ENCODE measurements around the gene ST3GAL4.
"Not testable (repeated sequence)": the region's sequence is repeated elsewhere in the genome, so short reads cannot be mapped to it uniquely, and the experiment has no call there.

ST3GAL4 gene

DNA sequence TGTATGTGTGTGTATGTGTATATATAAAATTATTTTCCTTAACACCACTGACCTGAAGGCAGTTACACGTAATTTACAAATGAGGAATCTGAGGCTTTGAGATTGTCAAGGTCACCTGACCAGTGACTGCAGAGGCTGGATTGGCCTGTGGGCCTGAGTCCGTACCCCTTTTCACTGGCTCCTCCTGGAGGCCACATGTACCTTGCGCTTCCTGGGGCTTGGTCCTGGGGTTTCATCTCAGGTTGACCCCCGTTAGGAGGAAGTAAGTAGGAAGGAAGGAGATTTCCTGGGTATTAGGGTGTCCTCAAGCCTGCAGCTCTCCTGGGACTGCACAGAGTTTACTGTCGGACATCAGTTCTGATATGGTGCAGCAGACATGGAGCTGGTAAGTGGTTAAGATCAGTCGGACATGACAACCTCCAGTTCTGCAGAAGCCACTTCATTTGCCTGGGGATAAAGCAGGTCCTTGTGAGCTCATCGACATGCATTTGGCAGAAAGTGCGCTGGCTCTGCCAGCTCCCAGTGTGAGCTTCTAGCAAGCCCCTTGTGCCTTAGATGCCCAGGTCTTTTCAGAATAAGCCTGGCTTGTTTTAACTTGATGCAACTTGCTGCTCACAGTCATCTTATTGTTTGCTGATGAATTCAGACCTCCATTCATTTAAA is 36.6 kb downstream of the ST3GAL4 start:
- Histone ChIP-seq H3K4me1 (ENCODE audit: control extremely low read depth in 1 of 4, control insufficient read depth in 4 of 4, insufficient read depth in 4 of 4, low read length in 3 of 4) (peaks cover 26 to 83% (median 75%) of the 10 kb centered on the region in 4 experiments), H3K4me3 (ENCODE audit: control insufficient read depth in 1 of 7, extremely low read depth in 1 of 7, insufficient read depth in 4 of 7, low read depth in 2 of 7, low read length in 6 of 7) (peak overlapping the region in 4 of 7 experiments; percentile 26 to 54 (median 38)), H3K9me3 (ENCODE audit: control extremely low read depth in 1 of 5, control insufficient read depth in 4 of 5, insufficient read depth in 2 of 5, low read depth in 1 of 5, low read length in 4 of 5) (no peaks in the 10 kb centered on the region), H3K36me3 (ENCODE audit: control insufficient read depth in 4 of 4, insufficient read depth in 4 of 4, low read length in 3 of 4) (peaks cover 0 to 5% (median 2%) of the 10 kb centered on the region in 4 experiments), H3K27ac (ENCODE audit: insufficient read depth in 1 of 2, low read depth in 1 of 2, low read length in 2 of 2, poor library complexity in 1 of 2, severe bottlenecking in 2 of 2) (peak overlapping the region; percentile 58 to 77), H3K27me3 (replicated peaks in 2 of 5; ENCODE audit: control insufficient read depth in 4 of 5, insufficient read depth in 5 of 5, low read length in 4 of 5) (no peaks in the 10 kb centered on the region)
- WGBS (ENCODE audit: insufficient coverage) = 14% methylated on average over 6 of the region's 8 CpGs
- peak; percentile 66 to 79 (median 70) for DNase-seq
- ChIA-PET CTCF (interaction anchor here (0.7 to 2.7 kb wide), 19 partner anchors 9 to 106 kb away, joined by 3 to 23 read pairs (median 4); partner anchors contain the start of gene DCPS), POLR2A (interaction anchor here (0.6 to 1.0 kb wide), 2 partner anchors 27 to 34 kb away, joined by 3 read pairs; no protein-coding TSS in a partner anchor)

GRCh38 chr11:126392633-126393013 is 37.1 kb downstream of the ST3GAL4 start:
- CTCF ChIA-PET = interaction anchor here (0.6 to 2.7 kb wide), 21 partner anchors 8 to 893 kb away, joined by 3 to 23 read pairs (median 4); partner anchors contain the start of gene DCPS
- 0% methylated on average over 1 of the region's 4 CpGs for WGBS (ENCODE audit: insufficient coverage)
- Histone ChIP-seq H3K9me3 (ENCODE audit: control extremely low read depth in 1 of 5, control insufficient read depth in 4 of 5, insufficient read depth in 2 of 5, low read depth in 1 of 5, low read length in 4 of 5) (no peaks in the 10 kb centered on the region), H3K4me3 (ENCODE audit: control insufficient read depth in 1 of 7, extremely low read depth in 1 of 7, insufficient read depth in 4 of 7, low read depth in 2 of 7, low read length in 6 of 7) (peak overlapping the region in 4 of 7 experiments; percentile 26 to 54 (median 45)), H3K36me3 (ENCODE audit: control insufficient read depth in 4 of 4, insufficient read depth in 4 of 4, low read length in 3 of 4) (peaks cover 0 to 8% (median 3%) of the 10 kb centered on the region in 4 experiments), H3K27me3 (replicated peaks in 2 of 5; ENCODE audit: control insufficient read depth in 4 of 5, insufficient read depth in 5 of 5, low read length in 4 of 5) (no peaks in the 10 kb centered on the region), H3K4me1 (ENCODE audit: control extremely low read depth in 1 of 4, control insufficient read depth in 4 of 4, insufficient read depth in 4 of 4, low read length in 3 of 4) (peaks cover 20 to 77% (median 70%) of the 10 kb centered on the region in 4 experiments), H3K27ac (ENCODE audit: insufficient read depth in 1 of 2, low read depth in 1 of 2, low read length in 2 of 2, poor library complexity in 1 of 2, severe bottlenecking in 2 of 2) (peak overlapping the region in 1 of 2 experiments; percentile 36)
- POLR2A ChIA-PET = interaction anchor here (0.6 to 1.0 kb wide), 3 partner anchors 26 to 82 kb away, joined by 3 read pairs; no protein-coding TSS in a partner anchor
- peak in 2 of 3 donors; percentile 74 to 80 for DNase-seq

GRCh38 chr11:126393143-126393542 is 37.7 kb downstream of the ST3GAL4 start:
- ChIA-PET POLR2A (interaction anchor here (0.6 to 1.0 kb wide), 2 partner anchors 35 to 82 kb away, joined by 3 read pairs; no protein-coding TSS in a partner anchor), CTCF (interaction anchor here (0.6 to 2.7 kb wide), 12 partner anchors 10 to 892 kb away, joined by 3 to 23 read pairs (median 5); no protein-coding TSS in a partner anchor)
- H3K27me3 ChIP-seq (replicated peaks in 2 of 5; ENCODE audit: control insufficient read depth in 4 of 5, insufficient read depth in 5 of 5, low read length in 4 of 5) = no peaks in the 10 kb centered on the region
- no peaks in the 10 kb centered on the region for H3K9me3 ChIP-seq (ENCODE audit: control extremely low read depth in 1 of 5, control insufficient read depth in 4 of 5, insufficient read depth in 2 of 5, low read depth in 1 of 5, low read length in 4 of 5)
- 48% methylated on average over 2 of the region's 5 CpGs for WGBS (ENCODE audit: insufficient coverage)
- peak overlapping the region in 4 of 7 experiments; percentile 2 to 54 (median 36) for H3K4me3 ChIP-seq (ENCODE audit: control insufficient read depth in 1 of 7, extremely low read depth in 1 of 7, insufficient read depth in 4 of 7, low read depth in 2 of 7, low read length in 6 of 7)
- peaks cover 15 to 72% (median 64%) of the 10 kb centered on the region in 4 experiments for H3K4me1 ChIP-seq (ENCODE audit: control extremely low read depth in 1 of 4, control insufficient read depth in 4 of 4, insufficient read depth in 4 of 4, low read length in 3 of 4)
- H3K36me3 ChIP-seq (ENCODE audit: control insufficient read depth in 4 of 4, insufficient read depth in 4 of 4, low read length in 3 of 4) = peaks cover 0 to 13% (median 3%) of the 10 kb centered on the region in 4 experiments
- no peak overlapping the region for H3K27ac ChIP-seq (ENCODE audit: insufficient read depth in 1 of 2, low read depth in 1 of 2, low read length in 2 of 2, poor library complexity in 1 of 2, severe bottlenecking in 2 of 2)
- DNase-seq = no peak

DNA sequence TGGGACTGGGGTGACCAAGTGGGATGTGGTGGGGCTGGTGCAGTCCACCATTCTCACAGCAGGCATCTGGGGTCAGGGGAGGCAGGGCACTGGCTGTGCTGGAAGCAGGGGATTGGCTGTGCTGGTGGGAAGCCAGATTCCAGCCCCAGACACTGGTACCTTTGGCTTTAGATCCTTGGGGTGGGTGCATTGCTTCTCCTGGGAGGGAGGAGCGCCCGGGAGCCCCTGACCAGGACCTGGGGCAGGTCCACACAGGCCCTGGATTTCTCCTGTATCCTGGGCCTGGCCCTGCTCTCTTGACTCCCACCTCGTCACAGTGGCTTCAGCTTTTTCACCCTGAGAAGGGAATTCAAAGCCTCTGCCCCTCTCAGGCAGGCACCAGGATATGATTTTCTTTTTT is 38.5 kb downstream of the ST3GAL4 start:
- no peak for DNase-seq
- 90% methylated on average over 3 of the region's 3 CpGs for WGBS (ENCODE audit: insufficient coverage)
- no peaks in the 10 kb centered on the region for H3K27me3 ChIP-seq (replicated peaks in 2 of 5; ENCODE audit: control insufficient read depth in 4 of 5, insufficient read depth in 5 of 5, low read length in 4 of 5)
- peaks cover 0 to 16% (median 3%) of the 10 kb centered on the region in 4 experiments for H3K36me3 ChIP-seq (ENCODE audit: control insufficient read depth in 4 of 4, insufficient read depth in 4 of 4, low read length in 3 of 4)
- ChIA-PET POLR2A (no interaction called here), CTCF (interaction anchor here (1.4 to 2.7 kb wide), 3 partner anchors 25 to 79 kb away, joined by 3 to 12 read pairs (median 4); no protein-coding TSS in a partner anchor)
- H3K4me3 ChIP-seq (ENCODE audit: control insufficient read depth in 1 of 7, extremely low read depth in 1 of 7, insufficient read depth in 4 of 7, low read depth in 2 of 7, low read length in 6 of 7) = no peak overlapping the region
- H3K4me1 ChIP-seq (ENCODE audit: control extremely low read depth in 1 of 4, control insufficient read depth in 4 of 4, insufficient read depth in 4 of 4, low read length in 3 of 4) = peaks cover 13 to 63% (median 59%) of the 10 kb centered on the region in 4 experiments
- no peak overlapping the region for H3K27ac ChIP-seq (ENCODE audit: insufficient read depth in 1 of 2, low read depth in 1 of 2, low read length in 2 of 2, poor library complexity in 1 of 2, severe bottlenecking in 2 of 2)
- H3K9me3 ChIP-seq (ENCODE audit: control extremely low read depth in 1 of 5, control insufficient read depth in 4 of 5, insufficient read depth in 2 of 5, low read depth in 1 of 5, low read length in 4 of 5) = no peaks in the 10 kb centered on the region

DNA sequence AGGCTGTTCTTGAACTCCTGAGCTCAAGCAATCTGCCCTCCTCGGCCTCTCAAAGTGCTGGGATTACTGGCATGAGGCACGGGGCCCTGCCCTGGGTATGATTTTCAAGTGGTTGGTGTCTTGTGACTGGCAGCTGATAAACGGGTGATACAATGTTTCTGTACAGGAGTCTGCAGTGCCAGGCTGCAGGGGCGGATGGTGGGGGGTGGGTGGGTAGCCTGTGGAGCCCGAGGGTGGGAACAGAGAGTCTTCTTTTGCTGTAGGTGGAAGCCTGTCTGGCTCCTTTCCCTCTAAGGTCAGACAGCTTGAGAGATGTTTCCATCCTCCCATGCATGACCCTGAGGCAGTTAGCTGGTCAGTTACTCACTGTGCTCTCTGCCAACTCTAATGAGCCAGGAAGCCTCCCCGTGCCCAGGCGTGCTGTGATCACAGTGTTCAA is 39.2 kb downstream of the ST3GAL4 start:
- H3K27me3 ChIP-seq (replicated peaks in 2 of 5; ENCODE audit: control insufficient read depth in 4 of 5, insufficient read depth in 5 of 5, low read length in 4 of 5); H3K4me3 ChIP-seq (ENCODE audit: control insufficient read depth in 1 of 7, extremely low read depth in 1 of 7, insufficient read depth in 4 of 7, low read depth in 2 of 7, low read length in 6 of 7); H3K9me3 ChIP-seq (ENCODE audit: control extremely low read depth in 1 of 5, control insufficient read depth in 4 of 5, insufficient read depth in 2 of 5, low read depth in 1 of 5, low read length in 4 of 5); H3K27ac ChIP-seq (ENCODE audit: insufficient read depth in 1 of 2, low read depth in 1 of 2, low read length in 2 of 2, poor library complexity in 1 of 2, severe bottlenecking in 2 of 2); POLR2A ChIA-PET; DNase-seq: not testable (repeated sequence)
- CTCF ChIA-PET = interaction anchor here (1.4 to 2.7 kb wide), 2 partner anchors 25 to 80 kb away, joined by 4 to 12 read pairs; no protein-coding TSS in a partner anchor
- 17% methylated on average over 1 of the region's 7 CpGs for WGBS (ENCODE audit: insufficient coverage)
- peaks cover 0 to 17% (median 3%) of the 10 kb centered on the region in 4 experiments for H3K36me3 ChIP-seq (ENCODE audit: control insufficient read depth in 4 of 4, insufficient read depth in 4 of 4, low read length in 3 of 4)
- peaks cover 13 to 58% (median 54%) of the 10 kb centered on the region in 4 experiments for H3K4me1 ChIP-seq (ENCODE audit: control extremely low read depth in 1 of 4, control insufficient read depth in 4 of 4, insufficient read depth in 4 of 4, low read length in 3 of 4)

- H3K9me3 ChIP-seq (ENCODE audit: control extremely low read depth in 1 of 5, control insufficient read depth in 4 of 5, insufficient read depth in 2 of 5, low read depth in 1 of 5, low read length in 4 of 5); H3K27ac ChIP-seq (ENCODE audit: insufficient read depth in 1 of 2, low read depth in 1 of 2, low read length in 2 of 2, poor library complexity in 1 of 2, severe bottlenecking in 2 of 2); DNase-seq; POLR2A ChIA-PET; H3K4me3 ChIP-seq (ENCODE audit: control insufficient read depth in 1 of 7, extremely low read depth in 1 of 7, insufficient read depth in 4 of 7, low read depth in 2 of 7, low read length in 6 of 7); H3K27me3 ChIP-seq (replicated peaks in 2 of 5; ENCODE audit: control insufficient read depth in 4 of 5, insufficient read depth in 5 of 5, low read length in 4 of 5): not testable (repeated sequence)
- H3K4me1 ChIP-seq (ENCODE audit: control extremely low read depth in 1 of 4, control insufficient read depth in 4 of 4, insufficient read depth in 4 of 4, low read length in 3 of 4) = peaks cover 12 to 57% (median 47%) of the 10 kb centered on the region in 4 experiments
- peaks cover 0 to 22% (median 4%) of the 10 kb centered on the region in 4 experiments for H3K36me3 ChIP-seq (ENCODE audit: control insufficient read depth in 4 of 4, insufficient read depth in 4 of 4, low read length in 3 of 4)
- WGBS (ENCODE audit: insufficient coverage) = 93% methylated on average over 2 of the region's 13 CpGs
- CTCF ChIA-PET = interaction anchor here (1.4 kb wide), 1 partner anchor 81 kb away, joined by 4 read pairs; no protein-coding TSS in a partner anchor
Observed at GRCh38 chr11:126395784-126396183, 40.3 kb downstream of the ST3GAL4 start.
